KOPT-K1 (cell line): ENCODE data around the gene MLH1.
"Not testable (repeated sequence)": the region's sequence is repeated elsewhere in the genome, so short reads cannot be mapped to it uniquely, and the experiment has no call there.

Experiments
- H3K27ac ChIP-seq: fragments of 200-600 bp; sonication (generic); 2 replicates; pipeline ENCODE4 v1.5.1; 2016; ENCODE audit warnings: antibody characterized with exemption, mild to moderate bottlenecking, low read depth, low read length; ENCODE audit not compliant: poor library complexity, severe bottlenecking
- H3K36me3 ChIP-seq: fragments of 200-600 bp; sonication (generic); 2 replicates; pipeline ENCODE4 v1.5.1; 2017; ENCODE audit warnings: antibody characterized with exemption, mild to moderate bottlenecking, low read length, moderate library complexity; ENCODE audit not compliant: insufficient read depth
- H3K9me3 ChIP-seq: fragments of 200-600 bp; sonication (generic); 2 replicates; pipeline ENCODE4 v1.5.1; 2017; ENCODE audit warnings: antibody characterized with exemption, low read length, mild to moderate bottlenecking; ENCODE audit not compliant: insufficient read depth, poor library complexity, severe bottlenecking

Gene MLH1

DNA sequence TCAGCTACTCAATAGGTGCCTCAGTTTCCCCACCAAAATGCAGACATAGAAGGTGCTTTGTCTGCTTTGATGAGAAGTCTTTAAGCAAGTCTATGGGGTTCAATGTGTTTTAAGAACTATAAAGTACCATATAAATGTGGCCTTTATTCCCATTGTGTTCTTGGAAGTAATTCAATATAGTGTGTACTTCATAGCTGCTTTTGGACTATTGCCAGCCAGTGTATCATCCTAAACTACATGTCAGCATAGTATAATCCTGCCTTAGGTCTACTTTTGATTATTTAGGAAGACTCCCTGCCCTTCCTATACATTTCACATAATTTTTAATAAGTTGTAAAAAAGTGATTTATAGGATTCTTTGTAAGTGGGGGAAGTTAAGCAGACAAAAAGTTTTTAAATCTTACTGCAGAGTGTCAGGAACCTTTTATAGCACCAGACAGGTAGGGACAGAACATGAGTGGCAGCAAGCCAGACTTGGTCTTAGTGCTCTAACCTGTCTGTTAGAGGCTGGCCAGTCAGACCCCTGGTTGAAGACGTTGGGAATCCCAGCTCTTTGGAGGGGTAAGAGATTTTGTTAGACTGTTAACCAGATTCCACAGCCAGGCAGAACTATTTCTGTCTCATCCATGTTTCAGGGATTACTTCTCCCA is 48.4 kb downstream of the MLH1 start:
- H3K9me3 ChIP-seq = no peaks in the 10 kb centered on the region
- H3K36me3 ChIP-seq = peaks cover 96% of the 10 kb centered on the region

DNA sequence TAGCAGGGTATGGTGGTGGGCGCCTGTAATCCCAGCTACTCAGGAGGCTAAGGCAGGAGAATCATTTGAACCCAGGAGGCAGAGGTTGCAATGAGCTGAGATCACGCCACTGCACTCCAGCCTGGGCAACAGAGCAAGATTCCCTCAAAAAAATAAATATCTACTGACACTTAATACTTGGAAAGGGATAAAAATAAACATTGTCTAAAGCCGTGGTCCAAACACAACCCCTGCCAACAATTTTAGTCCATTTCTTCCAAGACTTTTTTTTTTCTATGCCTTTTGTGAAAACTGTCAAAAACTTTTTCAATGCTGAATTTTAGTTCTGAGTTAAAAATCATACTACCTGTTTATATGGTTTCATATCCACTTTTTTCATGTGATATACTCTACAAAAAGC is 49.4 kb downstream of the MLH1 start:
- not testable (repeated sequence) for H3K27ac ChIP-seq, H3K9me3 ChIP-seq
- peaks cover 96% of the 10 kb centered on the region for H3K36me3 ChIP-seq

More for the DNA sequence above, 48.4 kb downstream of the MLH1 start:
- H3K27ac ChIP-seq = no peak overlapping the region

DNA sequence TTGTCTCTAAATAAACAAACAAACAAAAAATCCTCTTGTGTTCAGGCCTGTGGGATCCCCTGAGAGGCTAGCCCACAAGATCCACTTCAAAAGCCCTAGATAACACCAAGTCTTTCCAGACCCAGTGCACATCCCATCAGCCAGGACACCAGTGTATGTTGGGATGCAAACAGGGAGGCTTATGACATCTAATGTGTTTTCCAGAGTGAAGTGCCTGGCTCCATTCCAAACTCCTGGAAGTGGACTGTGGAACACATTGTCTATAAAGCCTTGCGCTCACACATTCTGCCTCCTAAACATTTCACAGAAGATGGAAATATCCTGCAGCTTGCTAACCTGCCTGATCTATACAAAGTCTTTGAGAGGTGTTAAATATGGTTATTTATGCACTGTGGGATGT is 57.0 kb downstream of the MLH1 start:
- no peaks in the 10 kb centered on the region for H3K9me3 ChIP-seq
- H3K27ac ChIP-seq = no peak overlapping the region
- H3K36me3 ChIP-seq = peaks cover 98% of the 10 kb centered on the region

DNA sequence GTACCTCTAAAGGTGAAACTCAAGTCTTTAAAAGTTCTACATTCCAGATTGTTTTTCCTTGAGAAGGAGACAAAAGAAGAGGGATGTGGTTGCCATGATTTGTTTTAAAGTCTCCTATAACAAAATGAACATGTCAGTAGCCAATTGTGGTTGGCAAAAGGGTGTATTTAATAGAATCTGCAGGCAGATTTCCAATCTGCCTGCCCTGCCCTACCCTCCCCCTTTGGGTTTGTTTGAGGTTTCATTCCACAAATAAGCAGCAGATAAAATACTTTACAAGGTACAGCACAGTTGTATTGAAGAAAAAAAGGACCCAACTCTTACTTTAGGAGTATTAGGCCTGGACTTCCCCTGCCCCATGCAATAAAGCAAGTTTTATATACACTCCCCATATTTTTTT is 59.5 kb downstream of the MLH1 start:
- Histone ChIP-seq H3K27ac (no peak overlapping the region), H3K9me3 (no peaks in the 10 kb centered on the region), H3K36me3 (peaks cover 100% of the 10 kb centered on the region)

DNA sequence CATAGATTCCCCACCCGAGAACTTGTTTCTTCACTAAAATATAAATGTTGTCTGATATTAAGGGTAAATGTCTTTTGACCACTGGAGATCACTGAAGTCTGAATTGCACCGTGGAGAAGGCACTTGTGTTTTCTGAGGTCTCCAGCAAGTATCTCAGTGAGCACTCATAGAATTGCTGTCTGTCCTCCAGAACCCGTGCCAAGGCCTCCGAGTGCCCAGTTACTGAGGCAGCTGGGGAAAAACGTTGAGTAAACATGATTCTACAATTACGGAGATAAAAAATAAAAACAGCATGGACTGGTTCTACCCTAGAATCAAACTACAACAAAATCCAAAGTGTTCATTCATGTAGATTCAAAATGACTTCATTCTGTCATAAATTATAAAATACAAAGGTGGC is 60.0 kb downstream of the MLH1 start:
- Histone ChIP-seq H3K27ac (no peak overlapping the region), H3K36me3 (peaks cover 100% of the 10 kb centered on the region), H3K9me3 (no peaks in the 10 kb centered on the region)

DNA sequence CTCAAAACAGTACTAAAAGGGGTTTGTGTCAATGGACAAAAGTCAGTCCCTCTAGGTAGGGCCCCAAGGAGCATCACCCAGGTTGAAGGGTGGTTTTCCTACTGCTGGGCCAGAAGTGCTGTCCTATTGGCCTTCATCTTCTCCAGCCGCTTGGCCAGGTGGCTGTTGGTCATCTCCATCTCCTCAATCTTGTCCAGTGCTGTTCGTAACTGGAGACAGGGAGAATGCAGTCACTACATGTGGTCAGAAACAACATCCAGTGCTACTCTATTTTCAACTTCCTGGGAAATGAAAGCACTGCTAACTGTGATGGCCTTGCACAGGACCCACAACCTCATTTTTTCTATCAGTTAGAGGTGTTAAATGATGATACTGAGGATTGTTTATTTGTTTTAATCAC is 60.4 kb downstream of the MLH1 start:
- no peaks in the 10 kb centered on the region for H3K9me3 ChIP-seq
- no peak overlapping the region for H3K27ac ChIP-seq
- H3K36me3 ChIP-seq = peaks cover 100% of the 10 kb centered on the region

DNA sequence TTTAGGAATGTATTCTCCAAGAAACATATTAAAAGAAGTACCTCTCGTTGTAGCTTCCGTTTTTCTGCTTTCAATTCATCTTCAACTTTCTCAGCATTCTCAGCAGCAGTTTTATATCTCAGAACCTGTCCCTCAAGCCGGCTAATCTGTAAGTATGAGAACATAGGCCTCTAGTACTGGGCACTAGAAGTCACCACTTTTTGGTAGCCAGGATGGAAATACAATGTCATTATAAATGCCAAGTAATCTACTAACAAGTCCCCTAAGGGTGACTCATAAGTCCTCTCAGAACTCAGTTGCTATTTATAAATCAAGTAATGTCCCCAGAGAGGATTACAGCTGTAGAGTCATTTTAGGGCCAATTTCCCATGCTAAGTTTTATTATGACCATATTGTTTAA is 61.1 kb downstream of the MLH1 start:
- Histone ChIP-seq H3K27ac (no peak overlapping the region), H3K36me3 (peaks cover 98% of the 10 kb centered on the region), H3K9me3 (no peaks in the 10 kb centered on the region)

DNA sequence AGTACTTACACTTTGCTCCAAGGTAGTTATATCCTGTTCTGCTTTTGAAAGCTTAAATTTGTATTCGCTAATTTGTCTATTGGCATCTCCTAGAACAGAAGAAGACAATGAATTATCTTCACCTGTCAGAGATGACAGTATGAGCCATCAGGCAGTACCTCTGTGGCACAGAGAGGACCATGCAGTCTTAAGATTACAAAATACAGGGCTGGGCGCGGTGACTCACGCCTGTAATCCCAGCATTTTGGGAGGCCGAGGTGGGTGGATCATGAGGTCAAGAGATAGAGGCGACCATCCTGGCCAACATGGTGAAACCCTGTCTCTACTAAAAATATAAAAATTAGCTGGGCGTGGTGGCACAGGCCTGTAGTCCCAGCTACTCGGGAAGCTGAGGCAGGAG is 61.8 kb downstream of the MLH1 start:
- peaks cover 91% of the 10 kb centered on the region for H3K36me3 ChIP-seq
- H3K9me3 ChIP-seq, H3K27ac ChIP-seq: not testable (repeated sequence)

DNA sequence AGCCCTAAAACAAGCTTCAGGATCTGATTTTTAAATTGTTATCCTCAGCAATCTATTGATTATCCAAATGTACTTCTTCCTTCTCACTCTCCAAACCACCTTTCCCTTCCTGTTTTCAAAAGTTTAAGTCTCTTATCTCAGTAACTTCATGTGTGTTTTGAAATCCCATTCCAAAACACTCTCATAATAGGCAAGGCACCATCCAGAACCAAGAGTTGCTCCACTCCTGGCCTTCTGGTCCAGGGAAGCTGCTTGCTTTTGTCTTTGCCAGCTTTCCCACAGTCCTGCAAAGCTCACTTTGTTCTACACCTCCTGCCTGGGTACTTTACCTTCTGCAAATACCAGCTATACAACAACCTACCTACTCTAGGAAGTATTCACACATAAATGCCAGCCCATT is 63.5 kb downstream of the MLH1 start:
- Histone ChIP-seq H3K9me3 (no peaks in the 10 kb centered on the region), H3K36me3 (peaks cover 91% of the 10 kb centered on the region), H3K27ac (no peak overlapping the region)

DNA sequence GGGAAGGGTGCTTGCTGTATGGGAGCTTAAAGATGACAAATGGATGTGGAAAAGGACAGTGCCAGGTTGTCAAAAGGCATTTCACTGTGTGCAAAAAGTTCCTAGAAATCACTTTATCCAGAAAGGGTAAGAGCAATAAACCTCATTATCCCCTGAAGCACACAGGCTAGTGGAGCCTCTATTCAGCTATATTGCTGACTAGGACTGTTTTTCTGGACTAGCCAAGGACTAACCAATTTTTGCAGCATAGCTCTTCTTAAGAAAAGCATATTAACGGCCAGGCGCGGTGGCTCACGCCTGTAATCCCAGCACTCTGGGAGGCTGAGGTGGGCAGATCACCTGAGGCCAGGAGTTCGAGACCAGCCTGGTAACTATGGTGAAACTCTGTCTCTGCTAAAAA is 64.8 kb downstream of the MLH1 start:
- H3K9me3 ChIP-seq = no peaks in the 10 kb centered on the region
- peaks cover 90% of the 10 kb centered on the region for H3K36me3 ChIP-seq
- no peak overlapping the region for H3K27ac ChIP-seq

DNA sequence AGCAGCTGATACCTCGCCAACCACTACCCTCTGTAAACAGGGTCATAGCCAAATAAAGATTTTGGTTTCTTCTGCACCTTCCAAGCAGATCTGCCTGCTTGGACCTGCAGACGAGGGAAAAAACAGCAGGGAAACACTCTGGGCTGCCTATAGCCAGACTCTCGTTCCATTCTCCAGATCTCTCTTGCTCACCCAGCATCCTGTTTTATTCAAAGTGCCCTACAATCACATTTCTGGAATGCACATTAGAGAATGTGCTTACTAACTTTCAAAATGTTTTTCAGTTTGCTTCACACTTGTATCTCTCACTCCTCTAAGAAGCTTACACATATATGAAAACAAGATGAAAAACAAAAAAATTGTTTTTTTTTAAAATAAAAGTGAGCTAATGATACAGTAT is 71.4 kb downstream of the MLH1 start:
- H3K36me3 ChIP-seq = peaks cover 39% of the 10 kb centered on the region

DNA sequence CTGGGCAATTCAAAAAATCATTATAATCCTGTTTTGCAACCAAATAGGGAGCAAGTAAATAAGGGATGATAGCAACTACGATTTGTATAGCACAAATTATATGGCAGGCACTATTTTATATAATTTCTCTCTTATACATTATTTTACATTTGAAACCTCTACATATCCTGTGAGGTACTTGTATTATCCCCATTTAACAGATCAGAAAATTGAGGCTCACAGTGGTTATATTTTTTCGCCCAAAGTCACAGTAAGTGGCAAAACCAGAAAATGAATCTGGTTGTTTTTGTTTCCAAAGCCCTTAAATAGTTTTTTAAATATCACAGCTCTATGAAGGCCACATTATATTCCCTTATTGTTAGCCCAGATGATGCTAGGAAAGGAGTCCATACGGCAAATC is 74.3 kb downstream of the MLH1 start:
- Histone ChIP-seq H3K36me3 (peaks cover 27% of the 10 kb centered on the region), H3K27ac (no peak overlapping the region), H3K9me3 (no peaks in the 10 kb centered on the region)

More for the DNA sequence above, 71.4 kb downstream of the MLH1 start:
- H3K9me3 ChIP-seq = no peaks in the 10 kb centered on the region
- H3K27ac ChIP-seq = no peak overlapping the region

DNA sequence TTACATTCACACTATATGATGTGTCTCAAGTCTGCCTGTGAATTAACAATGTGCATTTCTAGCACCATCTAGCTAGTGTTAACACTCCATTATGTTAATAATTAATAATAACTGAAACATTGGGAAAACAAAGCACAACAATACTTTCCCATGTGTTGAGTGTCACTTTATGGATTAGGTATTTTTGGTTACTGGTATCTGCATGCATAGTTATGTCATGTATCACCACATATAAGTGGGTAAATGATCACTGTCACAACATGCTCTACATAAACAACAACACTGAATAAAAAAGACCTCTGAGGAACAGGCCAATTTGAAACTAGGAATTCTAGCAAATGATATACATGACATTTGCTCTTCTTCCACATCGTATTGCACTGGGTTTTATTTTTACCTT is 74.7 kb downstream of the MLH1 start:
- Histone ChIP-seq H3K36me3 (peaks cover 22% of the 10 kb centered on the region), H3K27ac (no peak overlapping the region), H3K9me3 (no peaks in the 10 kb centered on the region)

DNA sequence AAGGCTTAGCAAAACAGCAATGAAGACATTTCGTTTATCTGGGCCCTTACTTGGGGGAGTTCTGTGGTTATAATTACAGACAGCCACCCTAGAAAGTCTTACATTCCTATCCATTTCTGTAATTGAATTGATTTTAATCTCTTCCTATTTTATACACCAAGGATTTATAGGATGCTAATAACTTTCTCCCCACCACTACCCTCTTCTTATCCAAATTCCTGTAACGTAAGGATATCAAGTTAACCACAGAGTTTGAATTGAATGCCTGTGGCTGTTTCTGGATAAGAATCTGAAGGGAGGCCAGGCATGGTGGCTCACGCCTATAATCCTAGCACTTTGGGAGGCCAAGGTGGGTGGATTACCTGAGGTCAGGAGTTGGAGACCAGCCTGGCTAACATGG is 78.6 kb downstream of the MLH1 start:
- Histone ChIP-seq H3K9me3 (no peaks in the 10 kb centered on the region), H3K36me3 (peaks cover 18% of the 10 kb centered on the region), H3K27ac (no peak overlapping the region)

DNA sequence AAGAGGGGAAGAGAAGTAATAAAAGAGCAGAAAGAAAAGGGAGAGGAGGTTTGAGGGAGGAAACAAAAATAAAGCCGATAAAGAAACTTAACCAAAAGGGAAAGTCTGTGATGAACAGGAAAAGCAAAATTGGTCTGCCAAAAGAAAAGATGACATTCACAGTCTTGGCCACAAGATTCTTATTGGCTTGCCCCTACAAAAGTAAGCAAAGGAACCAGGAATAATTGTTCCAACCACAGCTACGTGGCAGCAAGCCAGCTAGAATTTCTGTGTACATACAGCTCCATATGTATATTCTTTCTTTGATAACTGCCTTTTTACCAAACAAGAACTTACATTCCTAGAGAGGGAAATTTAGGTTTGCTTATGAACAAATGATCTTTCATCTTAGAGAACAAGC is 79.6 kb downstream of the MLH1 start:
- Histone ChIP-seq H3K9me3 (no peaks in the 10 kb centered on the region), H3K36me3 (peaks cover 23% of the 10 kb centered on the region), H3K27ac (no peak overlapping the region)

DNA sequence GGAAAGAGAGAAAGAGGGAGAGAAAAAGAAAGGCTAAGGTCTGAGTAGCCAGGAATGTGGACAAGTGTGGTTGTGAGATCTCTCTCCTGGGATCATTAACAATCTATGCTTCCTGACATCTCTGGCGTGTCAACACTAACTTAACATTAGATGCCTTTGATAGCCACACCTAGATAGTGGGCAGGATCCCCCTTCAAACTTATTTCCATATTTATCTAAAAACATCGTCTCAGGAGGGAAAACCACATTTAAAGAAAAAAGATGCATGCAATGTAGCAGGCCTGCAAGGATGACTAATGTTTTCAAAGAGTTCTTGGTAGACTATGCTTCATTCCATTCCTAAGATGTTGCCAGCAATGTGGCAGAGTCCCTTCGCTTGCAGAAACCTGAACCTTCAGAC is 80.9 kb downstream of the MLH1 start:
- H3K36me3 ChIP-seq = peaks cover 32% of the 10 kb centered on the region
- H3K27ac ChIP-seq = no peak overlapping the region

More for the DNA sequence above, 80.9 kb downstream of the MLH1 start:
- no peaks in the 10 kb centered on the region for H3K9me3 ChIP-seq
